ENCODE data around the gene PSMC3IP. TPM values are rescaled to one million over a fixed set of nuclear protein-coding genes. Genes with fewer than 3 reads are reported as not detected.

The PSMC3IP gene
- total RNA-seq, 2 experiments from 2014 or later, result 2.6 to 3.4 TPM

GRCh38 chr17:42598905-42599304 lies 21.4 kb upstream of the PSMC3IP start:
- DNase-seq (no peak), ATAC-seq (ENCODE audit: poor library complexity) (no peak)
- CTCF ChIA-PET, result interaction anchor here (0.6 to 0.9 kb wide), 3 partner anchors 20 to 184 kb away, joined by 3 read pairs; no protein-coding TSS in a partner anchor
- Mint-ChIP-seq H3K36me3 (ENCODE audit: low read depth) (peaks cover 56% of the 10 kb centered on the region), H3K27ac (peak overlapping the region; percentile 9), H3K4me1 (ENCODE audit: low read depth) (peaks cover 41% of the 10 kb centered on the region), H3K27me3 (no peaks in the 10 kb centered on the region), H3K4me3 (no peak overlapping the region), H3K9me3 (no peaks in the 10 kb centered on the region)
- Histone ChIP-seq H3K4me3 (ENCODE audit: low read length) (no peak overlapping the region), H3K9me3 (ENCODE audit: control insufficient read depth in 1 of 2, insufficient read depth in 1 of 2, low read length in 2 of 2) (no peaks in the 10 kb centered on the region), H3K36me3 (ENCODE audit: insufficient read depth, low read length) (peaks cover 41% of the 10 kb centered on the region), H3K27ac (ENCODE audit: low read depth in 1 of 2, low read length in 2 of 2) (no peak overlapping the region), H3K4me1 (ENCODE audit: insufficient read depth, low read length) (peaks cover 29% of the 10 kb centered on the region), H3K27me3 (ENCODE audit: control insufficient read depth in 1 of 2, insufficient read depth in 2 of 2, low read length in 2 of 2) (no peaks in the 10 kb centered on the region)
- no peak for TF ChIP-seq CTCF (IDR thresholded peaks at IDR 0.05)
- intact Hi-C loops (cut with DNase I, micrococcal nuclease), result no loop called here
- POLR2A ChIA-PET, result interaction anchor here (1.8 kb wide), 1 partner anchor 10 kb away, joined by 10 read pairs; the partner anchor contains the start of genes RETREG3 and TUBG1

- Histone ChIP-seq H3K4me1 (ENCODE audit: insufficient read depth, low read length) (peaks cover 16% of the 10 kb centered on the region), H3K36me3 (ENCODE audit: insufficient read depth, low read length) (peaks cover 48% of the 10 kb centered on the region), H3K9me3 (ENCODE audit: control insufficient read depth in 1 of 2, insufficient read depth in 1 of 2, low read length in 2 of 2) (no peaks in the 10 kb centered on the region), H3K4me3 (ENCODE audit: low read length) (no peak overlapping the region), H3K27ac (ENCODE audit: low read depth in 1 of 2, low read length in 2 of 2) (no peak overlapping the region), H3K27me3 (ENCODE audit: control insufficient read depth in 1 of 2, insufficient read depth in 2 of 2, low read length in 2 of 2) (no peaks in the 10 kb centered on the region)
- H3K4me1 Mint-ChIP-seq (ENCODE audit: low read depth), result peaks cover 31% of the 10 kb centered on the region
- ChIA-PET CTCF (interaction anchor here (1.1 kb wide), 1 partner anchor 18 kb away, joined by 6 read pairs; no protein-coding TSS in a partner anchor), POLR2A (no interaction called here)
- ATAC-seq (ENCODE audit: poor library complexity) (no peak), DNase-seq (no peak)
- peaks cover 57% of the 10 kb centered on the region for H3K36me3 Mint-ChIP-seq (ENCODE audit: low read depth)
- H3K9me3 Mint-ChIP-seq, result no peaks in the 10 kb centered on the region
- no peak overlapping the region for H3K4me3 Mint-ChIP-seq
- no peak overlapping the region for H3K27ac Mint-ChIP-seq
- TF ChIP-seq CTCF (IDR thresholded peaks at IDR 0.05), result no peak
- intact Hi-C loops (cut with DNase I, micrococcal nuclease), result no loop called here
- no peaks in the 10 kb centered on the region for H3K27me3 Mint-ChIP-seq
Measured at GRCh38 chr17:42596386-42596785, 18.9 kb upstream of the PSMC3IP start.

GRCh38 chr17:42591411-42591810 lies 13.9 kb upstream of the PSMC3IP start:
- no peaks in the 10 kb centered on the region for H3K9me3 Mint-ChIP-seq
- intact Hi-C loops (cut with DNase I, micrococcal nuclease), result no loop called here
- H3K36me3 Mint-ChIP-seq (ENCODE audit: low read depth), result peaks cover 78% of the 10 kb centered on the region
- no peak for ATAC-seq (ENCODE audit: poor library complexity)
- Histone ChIP-seq H3K36me3 (ENCODE audit: insufficient read depth, low read length) (peaks cover 76% of the 10 kb centered on the region), H3K4me1 (ENCODE audit: insufficient read depth, low read length) (peaks cover 4% of the 10 kb centered on the region), H3K9me3 (ENCODE audit: control insufficient read depth in 1 of 2, insufficient read depth in 1 of 2, low read length in 2 of 2) (no peaks in the 10 kb centered on the region), H3K27me3 (ENCODE audit: control insufficient read depth in 1 of 2, insufficient read depth in 2 of 2, low read length in 2 of 2) (no peaks in the 10 kb centered on the region), H3K4me3 (ENCODE audit: low read length) (no peak overlapping the region), H3K27ac (ENCODE audit: low read depth in 1 of 2, low read length in 2 of 2) (no peak overlapping the region)
- H3K27ac Mint-ChIP-seq, result no peak overlapping the region
- CTCF ChIA-PET, result interaction anchor here (3.6 kb wide), 1 partner anchor 13 kb away, joined by 9 read pairs; the partner anchor contains the start of gene PSMC3IP
- no peak for DNase-seq
- no peaks in the 10 kb centered on the region for H3K27me3 Mint-ChIP-seq
- no peak overlapping the region for H3K4me3 Mint-ChIP-seq
- POLR2A ChIA-PET, result interaction anchor here (1.5 kb wide), 1 partner anchor 14 kb away, joined by 3 read pairs; no protein-coding TSS in a partner anchor
- peaks cover 8% of the 10 kb centered on the region for H3K4me1 Mint-ChIP-seq (ENCODE audit: low read depth)
- no peak for TF ChIP-seq CTCF (IDR thresholded peaks at IDR 0.05)

All from CD4-positive, alpha-beta T cell (primary cell).